IPS-NIHi11 (cell line): Measurements from ENCODE around the gene EFCAB9.

Experiments
- DNase-seq: peaks from one replicate; pipeline ENCODE4 v3.0.0; 2012; ENCODE audit warnings: mixed read lengths, low spot score

EFCAB9 gene

DNA sequence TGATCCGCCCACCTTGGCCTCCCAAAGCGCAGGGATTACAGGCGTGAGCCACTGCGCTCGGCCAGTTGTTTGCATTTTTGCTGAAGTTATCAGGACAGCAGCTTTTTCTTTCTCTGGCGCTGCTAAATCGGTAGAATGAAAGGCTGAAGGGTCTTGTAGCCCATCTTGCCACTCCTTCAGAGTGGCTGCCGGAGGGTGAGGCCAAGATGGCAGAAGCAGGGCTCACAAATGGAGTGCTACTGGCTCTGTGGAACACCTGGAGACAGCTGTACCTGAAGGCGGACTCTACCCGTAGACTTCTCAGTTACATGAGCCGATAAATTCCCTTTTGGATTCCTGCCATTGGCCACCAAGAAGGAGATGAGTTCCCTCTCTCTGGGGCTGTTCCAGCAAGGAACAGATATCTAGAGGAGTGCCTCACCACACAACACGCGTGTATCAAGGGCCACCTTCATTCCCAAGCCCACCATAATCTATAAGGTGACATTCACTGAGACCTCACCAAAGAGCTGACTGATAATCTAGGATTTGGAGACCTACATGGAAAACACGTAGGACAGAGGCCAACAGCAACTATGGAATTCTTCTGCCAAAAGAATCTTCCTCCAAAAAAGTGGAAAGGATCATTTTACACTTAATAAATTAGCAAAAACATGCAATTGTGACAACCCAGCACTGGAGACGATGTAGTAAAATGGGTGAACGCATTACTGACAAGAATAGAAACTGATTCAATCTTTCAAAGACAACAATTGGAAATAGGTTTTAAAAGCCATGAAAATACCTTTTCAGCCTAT, 27.7 kb upstream of the EFCAB9 start:
- no peak for DNase-seq

DNA sequence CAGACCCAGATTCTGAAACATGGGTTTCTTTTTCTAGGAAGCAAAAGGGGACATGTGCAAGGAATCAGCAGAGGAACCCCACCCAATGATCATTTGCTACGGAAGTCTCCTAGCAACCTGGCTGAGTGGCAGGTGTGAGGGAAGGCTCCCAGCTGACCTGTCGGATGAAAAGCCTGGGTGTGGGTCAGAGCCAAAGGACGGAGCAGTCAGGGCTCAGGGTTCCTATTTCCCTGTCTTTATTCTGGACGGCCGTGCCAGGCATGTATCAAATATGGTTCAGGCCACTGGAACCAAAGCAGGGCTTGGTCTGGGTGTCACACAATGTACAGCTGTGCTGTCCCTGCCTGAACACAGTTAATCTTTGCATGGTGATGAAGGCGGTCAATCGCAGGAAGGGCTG, 26.1 kb upstream of the EFCAB9 start:
- no peak for DNase-seq

DNA sequence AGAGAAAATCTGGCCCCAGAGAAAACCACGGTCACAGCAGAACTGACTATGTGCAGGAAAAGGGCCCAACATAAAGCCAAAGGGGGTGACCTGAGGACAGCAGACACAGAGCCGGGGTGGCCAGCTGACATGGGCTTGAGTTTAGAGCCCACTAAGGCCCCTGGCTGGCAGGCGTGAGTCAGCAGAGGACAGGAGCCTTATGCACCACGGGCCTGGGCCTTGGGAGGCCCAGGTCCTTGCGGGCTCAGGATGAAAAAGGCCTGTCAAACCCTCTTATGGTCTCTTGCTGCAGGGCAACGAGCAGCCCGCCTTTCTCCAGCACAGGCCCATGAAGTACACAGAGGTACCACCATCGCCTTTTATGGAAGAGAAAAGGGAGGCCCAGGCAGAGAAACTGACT, 25.7 kb upstream of the EFCAB9 start:
- DNase-seq: no peak

DNA sequence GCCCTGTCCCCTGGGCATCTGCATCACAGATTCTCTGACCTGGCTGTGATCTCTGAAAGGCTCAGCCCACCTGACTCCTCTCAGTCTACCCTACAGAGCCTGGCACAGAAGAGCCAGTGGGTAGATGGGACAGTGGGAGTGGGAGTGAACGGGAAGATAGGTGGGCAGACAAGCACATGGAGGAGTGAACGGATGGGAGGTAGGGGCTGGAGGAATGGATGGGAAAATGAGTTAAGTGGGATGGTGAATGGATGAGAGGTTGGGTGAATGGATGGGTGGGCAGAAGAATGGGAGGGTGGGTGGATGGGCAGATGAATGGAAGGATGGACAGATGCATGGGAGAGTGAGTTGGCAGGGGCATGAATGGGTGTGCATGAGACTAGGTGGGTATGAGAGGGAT, 24.8 kb upstream of the EFCAB9 start:
- no peak for DNase-seq

DNA sequence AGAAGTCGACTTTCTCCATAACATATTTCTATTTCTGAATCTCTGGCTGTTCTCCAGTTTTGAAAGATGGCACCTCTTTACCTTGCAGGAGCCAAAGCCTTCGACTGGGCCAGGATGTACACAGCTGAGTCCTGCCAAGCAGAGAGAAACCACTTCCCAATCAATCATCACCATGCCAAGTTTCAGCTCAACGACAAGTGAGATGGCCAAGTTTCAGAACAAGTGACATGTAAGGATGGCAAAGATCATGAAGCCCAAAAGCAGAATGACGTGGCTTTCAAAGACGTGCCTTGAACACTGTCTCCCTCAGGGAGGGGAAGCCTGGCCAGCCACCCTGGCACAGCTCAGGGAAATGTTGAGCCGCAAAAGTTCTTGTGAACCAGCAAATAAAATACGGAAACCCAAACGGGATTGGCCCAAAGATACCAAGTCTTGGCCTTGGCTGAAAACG, 23.7 kb upstream of the EFCAB9 start:
- no peak for DNase-seq

DNA sequence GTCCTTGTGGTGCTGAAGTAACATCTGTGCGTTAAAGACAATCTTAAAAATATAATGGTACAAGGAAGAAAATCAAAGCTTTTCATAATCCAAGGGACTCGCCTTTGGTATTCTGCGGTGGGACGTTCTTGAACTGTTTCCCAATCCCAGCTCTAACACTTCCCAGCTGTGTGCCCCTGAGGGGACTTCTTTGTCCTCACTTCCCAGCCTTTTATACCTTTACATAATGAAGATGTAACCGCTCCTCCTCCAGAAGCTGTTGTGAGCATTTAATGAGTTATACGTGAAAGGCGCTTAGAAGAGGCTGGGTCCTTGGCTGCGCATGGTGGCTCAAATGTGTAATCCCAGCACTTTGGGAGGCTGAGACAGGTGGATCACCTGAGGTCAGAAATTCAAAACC, 22.9 kb upstream of the EFCAB9 start:
- no peak for DNase-seq

DNA sequence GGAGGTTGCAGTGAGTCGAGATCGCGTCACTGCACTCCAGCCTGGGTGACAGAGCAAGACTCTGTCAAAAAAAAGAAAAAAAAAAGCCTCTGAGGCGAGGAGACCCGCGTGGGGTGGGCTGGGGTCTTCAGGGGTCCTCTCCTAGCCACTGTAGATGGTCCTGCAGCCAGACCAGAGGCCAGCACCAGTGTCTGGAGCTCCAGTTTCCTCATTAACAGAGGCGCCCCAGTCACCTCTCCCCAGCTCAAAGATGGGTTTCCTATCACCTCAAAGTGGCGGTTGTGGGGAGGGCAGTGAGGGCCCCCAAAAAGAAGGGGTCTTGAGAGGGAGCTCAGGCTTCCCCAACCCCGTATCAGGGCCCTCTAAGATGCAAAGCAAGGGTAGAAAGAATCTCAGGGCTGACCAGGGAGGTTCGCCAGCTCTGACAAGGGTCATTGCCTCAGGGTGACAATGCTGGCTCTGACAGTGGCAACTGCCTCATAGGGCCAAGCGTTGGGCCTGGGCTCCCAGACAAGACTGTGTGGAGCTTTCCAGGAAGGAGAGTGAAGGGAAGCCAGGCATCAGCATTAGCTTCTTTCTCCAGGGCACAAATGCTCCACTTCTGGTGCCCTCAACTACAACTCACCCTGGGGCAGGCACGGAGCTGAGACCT, 20.9 kb upstream of the EFCAB9 start:
- no peak for DNase-seq

DNA sequence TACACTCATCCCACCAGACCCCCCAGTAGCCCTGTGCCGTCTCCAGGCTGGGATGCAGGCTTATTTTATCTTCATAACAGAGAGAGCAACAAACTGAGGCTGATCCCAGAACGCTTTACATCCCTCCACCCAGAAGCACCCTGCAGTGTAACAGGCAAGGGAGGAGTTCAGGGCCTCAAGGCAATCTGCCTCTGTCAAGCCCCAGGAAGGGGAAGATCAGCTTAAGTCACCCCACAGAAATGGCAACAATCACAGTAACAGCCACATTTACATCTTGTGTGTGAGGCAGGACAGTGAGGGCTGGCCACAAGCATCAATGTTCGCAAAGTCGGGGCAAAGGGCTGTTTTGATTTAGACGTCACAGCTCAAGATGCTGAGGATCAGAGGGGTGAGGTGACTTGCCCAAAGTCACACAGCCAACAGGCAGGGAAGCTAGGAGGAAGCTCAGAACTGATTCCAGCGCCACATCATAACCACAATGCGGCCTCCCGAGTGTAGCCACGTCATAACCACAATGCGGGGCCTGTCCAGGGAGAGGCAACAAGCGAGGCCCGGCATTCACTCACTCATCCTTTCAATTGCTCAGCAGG, 20.3 kb upstream of the EFCAB9 start:
- no peak for DNase-seq

DNA sequence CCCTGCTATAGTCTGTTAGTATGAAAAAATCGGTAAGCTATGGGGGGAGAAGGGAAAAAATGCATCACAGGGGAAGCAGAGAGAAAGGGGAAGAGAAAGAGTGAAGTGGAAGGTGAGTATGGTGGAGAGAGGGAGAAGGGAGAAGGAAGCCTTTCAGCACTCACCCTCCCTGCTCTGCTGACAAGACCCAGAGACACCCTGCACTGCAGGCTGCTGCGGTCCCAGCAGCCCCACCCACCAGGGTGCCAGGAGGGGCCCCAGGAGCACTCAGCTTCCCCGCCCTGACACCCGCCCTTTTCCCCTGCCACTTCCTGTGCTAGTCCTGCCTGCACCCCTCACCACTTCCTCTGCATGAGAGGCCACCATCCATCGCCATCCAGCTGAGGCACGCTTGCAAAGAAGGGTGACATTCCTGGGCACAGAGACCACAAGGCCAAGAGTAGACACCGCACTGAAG, 18.7 kb upstream of the EFCAB9 start:
- no peak for DNase-seq

DNA sequence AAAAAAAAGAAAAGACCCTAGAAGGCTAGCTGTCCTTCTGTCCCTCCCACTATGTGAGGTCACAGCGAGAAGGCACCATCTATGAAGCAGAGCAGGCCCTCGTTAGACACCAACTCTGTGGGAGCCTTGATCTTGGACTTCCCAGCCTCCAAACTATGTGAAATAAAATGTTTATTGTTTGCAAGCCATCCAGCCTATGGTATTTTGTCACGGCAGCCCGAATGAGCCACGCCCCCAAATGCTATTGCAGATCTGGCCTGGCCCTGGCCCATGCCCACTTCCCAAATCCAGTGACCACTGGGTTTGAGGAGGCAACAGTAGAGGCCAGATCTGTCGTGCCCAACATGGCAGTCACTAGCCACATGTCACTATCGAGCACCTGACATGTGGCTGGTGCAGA, 16.8 kb upstream of the EFCAB9 start:
- no peak for DNase-seq

DNA sequence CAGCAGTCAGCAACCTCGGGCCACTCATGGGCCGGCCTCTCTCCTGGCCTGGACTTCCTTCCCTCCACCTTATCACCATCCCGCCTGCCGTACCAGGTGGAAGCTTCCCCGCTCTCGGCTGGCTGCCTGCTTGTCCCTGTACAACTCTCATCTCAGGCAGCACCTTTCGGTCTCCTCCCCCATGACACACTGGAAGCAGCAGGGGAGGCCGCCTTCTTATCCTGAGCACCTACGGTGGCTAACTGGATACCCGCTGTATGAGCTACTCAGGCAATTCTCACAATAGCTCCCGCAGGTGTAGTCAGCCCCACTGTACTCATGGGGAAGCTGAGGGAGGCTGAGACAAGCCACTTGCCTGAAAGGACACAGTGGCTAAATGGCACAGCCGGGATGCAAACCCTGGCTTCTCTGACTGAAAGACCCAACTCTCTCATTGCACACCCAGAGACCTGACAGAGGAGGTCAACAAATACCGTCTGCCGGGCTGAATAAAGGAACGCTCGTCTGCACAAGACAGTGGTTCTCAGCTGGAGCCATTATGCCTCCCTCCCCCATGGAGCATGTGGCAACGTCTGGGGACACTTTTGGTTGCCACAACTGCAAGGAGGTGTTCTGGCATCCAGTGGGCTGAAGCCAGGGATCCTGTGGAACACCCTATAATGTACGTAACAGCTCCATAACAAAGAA, 15.5 kb upstream of the EFCAB9 start:
- DNase-seq: no peak

DNA sequence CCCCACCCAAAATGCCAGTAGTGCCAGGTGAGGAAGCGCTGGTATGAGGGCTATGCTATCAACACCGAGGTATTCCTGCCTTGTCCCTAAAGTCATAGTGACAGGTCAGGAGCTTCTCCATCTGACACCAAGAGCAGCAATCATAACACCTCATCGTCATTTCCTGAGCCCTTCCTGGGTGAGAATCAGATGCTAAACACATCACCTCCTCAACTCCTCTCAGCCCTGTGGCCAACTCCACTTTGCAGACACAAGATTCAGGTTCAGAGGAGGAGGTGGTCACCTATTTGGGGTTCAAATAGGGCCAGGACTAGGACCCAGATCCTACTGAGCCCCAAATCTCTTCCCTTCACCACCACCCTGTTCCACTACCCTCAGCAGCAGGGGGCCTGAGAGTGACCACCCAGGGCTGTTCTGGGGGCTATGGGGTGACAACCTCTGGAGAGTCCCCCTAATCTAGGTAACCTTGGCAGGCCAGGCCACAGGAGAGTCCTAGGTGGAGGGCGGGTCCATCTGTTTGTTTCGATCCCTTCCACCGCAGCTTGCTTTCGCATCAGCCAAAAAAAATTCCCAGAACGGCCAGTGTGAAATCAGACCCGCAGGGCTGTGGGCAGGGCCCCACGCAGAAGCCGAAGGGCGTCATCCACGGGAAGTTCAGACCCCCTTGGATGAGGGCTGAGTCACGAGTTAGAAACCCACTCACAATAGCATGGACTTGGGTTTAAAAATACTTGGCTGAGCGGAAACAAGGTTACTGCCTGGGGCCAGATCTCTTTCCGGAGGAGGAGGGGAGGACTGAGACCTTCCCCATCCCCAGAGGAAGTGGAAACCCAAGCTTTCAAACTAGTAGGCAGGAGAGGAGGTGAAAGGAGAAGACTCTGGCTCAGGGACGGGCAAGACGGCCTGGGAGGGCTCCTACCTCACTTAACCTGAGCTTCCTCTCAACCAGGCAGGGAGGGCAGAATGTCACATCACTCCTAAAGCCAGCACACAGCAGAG, 14.7 kb upstream of the EFCAB9 start:
- no peak for DNase-seq

DNA sequence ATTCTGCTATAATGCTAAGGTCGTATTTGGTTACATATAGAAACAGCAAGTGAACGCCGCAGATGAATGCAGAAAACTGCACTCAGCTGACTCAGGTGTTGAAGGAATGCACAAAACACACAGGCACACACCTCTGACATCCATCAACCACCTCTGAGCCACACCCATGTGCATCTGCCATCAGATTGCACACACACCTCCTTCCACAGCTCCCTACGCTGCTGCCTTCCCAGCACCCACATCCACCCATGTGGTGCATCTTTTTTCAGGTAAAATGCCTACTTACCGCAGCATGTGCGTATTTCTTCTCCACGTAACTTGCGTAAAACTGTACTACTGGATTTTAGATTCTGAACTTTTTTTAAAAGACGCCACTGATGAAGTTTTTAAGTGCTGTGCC, 13.0 kb upstream of the EFCAB9 start:
- DNase-seq: no peak

DNA sequence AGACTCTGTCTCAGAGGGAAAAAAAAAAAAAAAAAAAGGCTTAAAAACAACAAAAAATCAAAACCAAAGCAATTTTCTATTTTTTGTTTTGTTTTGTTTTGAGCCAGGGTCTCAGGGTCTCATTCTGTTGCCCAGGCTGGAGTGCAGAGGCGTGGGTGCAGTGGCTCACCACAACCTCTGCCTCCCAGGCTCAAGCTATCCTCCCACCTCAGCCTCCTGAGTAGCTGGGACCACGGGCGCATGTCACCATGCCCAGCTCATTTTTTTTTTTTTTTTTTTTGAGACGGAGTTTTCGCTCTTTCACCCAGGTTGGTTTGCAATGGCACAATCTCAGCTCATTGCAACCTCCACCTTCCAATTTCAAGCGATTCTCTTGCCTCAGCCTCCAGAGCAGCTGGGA, 11.7 kb upstream of the EFCAB9 start:
- no peak for DNase-seq

DNA sequence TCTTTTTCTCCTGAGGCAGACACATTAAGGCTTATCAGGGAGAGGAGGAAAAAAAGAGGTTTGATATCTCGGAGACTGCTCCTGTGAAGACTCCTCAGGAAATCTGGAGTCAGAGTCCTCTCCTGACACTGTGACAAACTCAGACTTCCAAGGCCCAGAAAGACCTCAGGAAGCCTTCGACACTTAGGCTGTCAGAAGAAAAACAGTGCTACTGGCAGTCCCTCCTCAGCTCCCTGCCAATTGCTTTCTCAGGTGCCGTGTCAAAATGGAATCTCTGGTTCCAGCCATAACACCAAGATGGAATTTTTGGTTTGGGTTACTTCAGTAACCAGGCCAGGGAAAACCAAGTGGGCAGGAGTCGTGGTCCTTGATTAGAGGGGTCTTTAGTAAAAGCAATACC, 10.1 kb upstream of the EFCAB9 start:
- no peak for DNase-seq

DNA sequence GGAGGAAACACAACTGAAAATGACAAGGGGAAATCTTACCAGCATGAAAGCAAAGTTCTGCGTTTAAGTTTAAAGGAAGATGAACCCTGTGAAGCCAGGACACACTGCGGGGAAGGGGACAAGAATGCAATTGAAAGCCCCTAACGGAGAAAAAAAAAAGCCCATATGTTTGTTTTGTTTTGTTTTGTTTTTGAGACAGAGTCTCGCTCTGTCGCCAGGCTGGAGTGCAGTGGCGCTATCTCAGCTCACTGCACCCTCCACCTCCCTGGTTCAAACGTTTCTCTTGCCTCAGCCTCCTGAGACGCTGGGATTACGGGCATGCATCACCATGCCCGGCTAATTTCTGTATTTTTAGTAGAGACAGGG, 8.9 kb upstream of the EFCAB9 start:
- no peak for DNase-seq

DNA sequence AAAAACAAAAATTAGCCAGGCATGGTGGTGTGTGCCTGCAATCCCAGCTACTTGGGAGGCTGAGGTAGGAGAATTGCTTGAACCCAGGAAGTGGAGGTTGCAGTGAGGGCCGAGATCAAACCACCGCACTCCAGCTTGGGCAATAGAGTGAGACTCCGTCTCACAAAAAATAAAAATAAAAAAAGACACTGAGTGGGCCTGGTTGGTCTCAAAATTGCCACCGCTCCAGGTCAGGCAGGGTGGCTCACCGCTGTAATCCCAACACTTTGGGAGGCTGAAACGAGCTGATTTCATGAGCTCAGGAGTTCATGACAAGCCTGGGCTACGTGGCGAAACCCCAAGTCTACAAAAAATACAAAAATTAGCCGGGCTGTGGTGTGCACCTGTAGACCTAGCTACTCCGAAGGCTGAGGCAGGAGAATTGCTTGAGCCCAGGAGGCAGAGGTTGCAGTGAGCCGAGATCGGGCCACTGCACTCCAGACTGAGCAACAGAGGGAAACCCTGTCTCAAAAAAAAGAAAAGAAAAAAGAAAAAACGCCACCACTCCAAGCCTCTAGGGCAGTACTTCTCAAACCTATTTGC, 7.8 kb upstream of the EFCAB9 start:
- DNase-seq: no peak

DNA sequence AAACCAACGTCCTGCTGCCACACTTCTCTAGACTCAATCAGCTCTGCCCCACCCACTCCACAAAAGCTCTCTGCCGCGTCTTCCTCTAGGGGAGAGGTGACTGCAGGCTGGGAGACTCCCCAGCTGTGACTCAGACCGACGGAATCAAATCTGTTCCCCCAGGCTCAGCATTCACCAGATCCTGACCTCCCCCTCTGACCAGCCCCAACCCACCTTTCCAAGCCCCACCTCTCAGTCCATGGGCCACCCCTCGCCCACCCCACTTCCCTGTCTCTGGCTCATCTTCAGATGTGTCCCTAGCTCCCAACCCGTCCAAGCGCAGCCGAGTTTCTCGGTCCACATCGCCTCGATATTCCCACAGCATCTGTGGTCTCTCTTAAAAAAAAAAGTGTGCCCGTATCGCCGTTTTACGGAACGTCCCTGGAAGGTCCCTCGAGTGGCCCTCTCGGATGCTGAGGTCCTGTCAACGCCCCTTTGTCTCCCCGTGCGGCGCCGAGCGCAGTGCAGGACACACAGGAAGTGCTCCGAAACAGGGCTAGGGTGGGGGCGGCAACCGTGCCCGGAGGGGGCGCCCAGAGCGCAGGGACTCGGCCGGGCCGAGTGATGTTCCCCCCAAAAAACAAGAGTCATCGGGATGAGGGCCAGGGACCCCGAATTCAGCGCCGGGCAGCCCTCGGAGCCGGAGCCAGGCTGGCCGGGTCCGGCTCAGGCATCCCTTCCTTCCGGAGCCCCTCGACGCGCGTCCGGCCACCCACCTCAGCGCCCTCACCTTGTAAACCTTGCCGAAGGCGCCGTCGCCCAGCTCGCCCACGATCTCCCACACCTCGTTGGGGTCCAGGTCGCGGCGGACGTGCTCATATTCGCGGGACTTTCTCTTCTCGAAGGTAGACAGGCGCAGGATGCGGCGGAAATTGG, 6.6 kb upstream of the EFCAB9 start:
- no peak for DNase-seq

DNA sequence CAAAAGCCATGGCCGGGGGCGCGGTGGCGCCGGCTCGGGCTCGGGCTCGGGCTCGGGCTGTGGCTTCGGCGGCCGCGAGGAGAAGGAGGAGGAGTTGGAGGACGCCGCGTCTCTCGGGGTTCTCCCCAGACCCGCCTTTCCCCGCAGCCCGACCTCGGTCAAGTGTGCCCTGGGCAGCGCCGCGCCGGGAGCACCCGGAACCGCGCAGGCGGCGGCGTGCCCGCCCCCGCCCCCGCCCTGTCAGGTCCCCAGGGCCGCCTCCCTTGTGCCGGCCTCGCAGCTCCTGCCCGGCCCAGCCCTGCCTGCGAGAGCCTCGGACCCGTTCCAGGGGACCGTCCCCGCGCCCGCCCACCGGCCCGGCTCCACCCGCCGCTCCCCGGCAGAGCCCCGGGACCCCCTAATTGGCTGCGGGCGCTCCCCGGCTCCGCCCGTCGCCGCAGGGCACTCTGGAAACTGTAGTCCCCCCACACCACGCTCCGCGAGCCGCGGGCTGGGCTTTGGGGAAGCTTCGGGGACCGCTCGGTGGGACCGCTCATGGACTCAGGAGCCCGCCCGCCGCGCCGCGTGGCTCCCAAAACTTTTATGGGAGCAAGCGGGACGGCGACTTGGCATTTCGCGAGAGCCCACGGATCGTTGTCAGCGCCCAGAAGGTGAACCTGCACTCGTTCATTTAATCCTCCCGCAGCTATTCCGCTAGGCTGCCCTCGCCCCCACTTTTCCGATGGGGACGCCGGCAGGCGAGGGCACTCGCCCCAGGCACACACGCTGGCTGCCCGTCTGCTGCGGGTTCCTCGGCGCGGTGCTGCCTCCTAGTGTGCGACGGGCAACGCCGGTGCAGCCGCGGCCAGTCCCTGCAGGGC, 5.7 kb upstream of the EFCAB9 start, which contains the start of gene STK10:
STK10 (minus strand) TSS at position 192 of the 860 bp plus-strand sequence; CDS start at position 10, 182 bp downstream.
- DNase-seq: peak; percentile 97
